ENCODE data around the gene TYMP.
"Not testable (repeated sequence)": the region's sequence is repeated elsewhere in the genome, so short reads cannot be mapped to it uniquely, and the experiment has no call there.

Gene TYMP

GRCh38 chr22:50522806-50523438 lies 6.9 kb downstream of the TYMP start:
- no peak for DNase-seq
- TF ChIP-seq CTCF (IDR thresholded peaks at IDR 0.05; ENCODE audit: low read depth, low read length): no peak
- peak overlapping the region; percentile 92; the same call in 1 of the 2 replicates for H3K27ac ChIP-seq
- no peaks in the 10 kb centered on the region for H3K9me3 ChIP-seq (ENCODE audit: severe bottlenecking)
- H3K36me3 ChIP-seq: peaks cover 67% of the 10 kb centered on the region
- no peak overlapping the region for H3K4me3 ChIP-seq (ENCODE audit: low read depth, low read length)
- no peaks in the 10 kb centered on the region for H3K27me3 ChIP-seq (ENCODE audit: insufficient read depth, low read depth, severe bottlenecking)

GRCh38 chr22:50522208-50522805 lies 7.5 kb downstream of the TYMP start:
- H3K27ac ChIP-seq: no peak overlapping the region
- no peak overlapping the region for H3K4me3 ChIP-seq (ENCODE audit: low read depth, low read length)
- H3K9me3 ChIP-seq (ENCODE audit: severe bottlenecking): no peaks in the 10 kb centered on the region
- no peak for TF ChIP-seq CTCF (IDR thresholded peaks at IDR 0.05; ENCODE audit: low read depth, low read length)
- peaks cover 73% of the 10 kb centered on the region for H3K36me3 ChIP-seq
- DNase-seq: no peak
- no peaks in the 10 kb centered on the region for H3K27me3 ChIP-seq (ENCODE audit: insufficient read depth, low read depth, severe bottlenecking)

- Histone ChIP-seq H3K27ac (no peak overlapping the region), H3K4me3 (ENCODE audit: low read depth, low read length) (no peak overlapping the region), H3K36me3 (peaks cover 79% of the 10 kb centered on the region), H3K27me3 (ENCODE audit: insufficient read depth, low read depth, severe bottlenecking) (no peaks in the 10 kb centered on the region), H3K9me3 (ENCODE audit: severe bottlenecking) (no peaks in the 10 kb centered on the region)
- TF ChIP-seq CTCF (IDR thresholded peaks at IDR 0.05; ENCODE audit: low read depth, low read length): no peak
- DNase-seq: no peak
Measured at GRCh38 chr22:50521710-50522109, 8.1 kb downstream of the TYMP start.

GRCh38 chr22:50520826-50521453 lies 8.9 kb downstream of the TYMP start:
- no peak for DNase-seq
- H3K27me3 ChIP-seq (ENCODE audit: insufficient read depth, low read depth, severe bottlenecking): no peaks in the 10 kb centered on the region
- H3K4me3 ChIP-seq (ENCODE audit: low read depth, low read length): no peak overlapping the region
- no peak for TF ChIP-seq CTCF (IDR thresholded peaks at IDR 0.05; ENCODE audit: low read depth, low read length)
- H3K9me3 ChIP-seq (ENCODE audit: severe bottlenecking): no peaks in the 10 kb centered on the region
- no peak overlapping the region for H3K27ac ChIP-seq
- H3K36me3 ChIP-seq: peaks cover 87% of the 10 kb centered on the region

GRCh38 chr22:50520184-50520583 lies 9.6 kb downstream of the TYMP start:
- not testable (repeated sequence) for H3K9me3 ChIP-seq (ENCODE audit: severe bottlenecking); H3K27ac ChIP-seq; DNase-seq; H3K4me3 ChIP-seq (ENCODE audit: low read depth, low read length); H3K27me3 ChIP-seq (ENCODE audit: insufficient read depth, low read depth, severe bottlenecking)
- H3K36me3 ChIP-seq: peaks cover 88% of the 10 kb centered on the region

GRCh38 chr22:50519151-50519550 lies 10.7 kb downstream of the TYMP start:
- Histone ChIP-seq H3K9me3 (ENCODE audit: severe bottlenecking) (no peaks in the 10 kb centered on the region), H3K27me3 (ENCODE audit: insufficient read depth, low read depth, severe bottlenecking) (no peaks in the 10 kb centered on the region), H3K27ac (no peak overlapping the region), H3K4me3 (ENCODE audit: low read depth, low read length) (no peak overlapping the region), H3K36me3 (peaks cover 92% of the 10 kb centered on the region)
- TF ChIP-seq CTCF (IDR thresholded peaks at IDR 0.05; ENCODE audit: low read depth, low read length): no peak
- DNase-seq: no peak
